HG02623 (cell line): ENCODE results near the gene KISS1R.
"Not testable (repeated sequence)": the region's sequence is repeated elsewhere in the genome, so short reads cannot be mapped to it uniquely, and the experiment has no call there.

Source experiments
- ATAC-seq: cut with Tn5 transposase; IDR thresholded peaks from one replicate; pipeline ENCODE4 v1.9.1; 2021; ENCODE audit warnings: moderate library complexity; ENCODE audit not compliant: unreplicated experiment

The KISS1R gene

GRCh38 chr19:952049-952679, 35.0 kb downstream of the KISS1R start:
- no peak for ATAC-seq

GRCh38 chr19:952680-953444, 35.7 kb downstream of the KISS1R start:
- no peak for ATAC-seq

GRCh38 chr19:953445-954271, 36.5 kb downstream of the KISS1R start:
- ATAC-seq: no peak

- ATAC-seq: no peak
Measured at GRCh38 chr19:954272-954671, 37.1 kb downstream of the KISS1R start.

- no peak for ATAC-seq
Measured at GRCh38 chr19:954672-955494, 37.8 kb downstream of the KISS1R start.

- ATAC-seq: no peak
Measured at GRCh38 chr19:955803-956765, 39.0 kb downstream of the KISS1R start.

- no peak for ATAC-seq
Measured at GRCh38 chr19:956766-957440, 39.8 kb downstream of the KISS1R start.

GRCh38 chr19:957578-957977, 40.4 kb downstream of the KISS1R start:
- not testable (repeated sequence) for ATAC-seq

GRCh38 chr19:958967-959855, 42.1 kb downstream of the KISS1R start:
- no peak for ATAC-seq

- no peak for ATAC-seq
Measured at GRCh38 chr19:960020-960419, 42.9 kb downstream of the KISS1R start.

GRCh38 chr19:960601-960938, 43.4 kb downstream of the KISS1R start:
- no peak for ATAC-seq

GRCh38 chr19:961866-962620, 44.9 kb downstream of the KISS1R start:
- no peak for ATAC-seq

GRCh38 chr19:962683-963400, 45.7 kb downstream of the KISS1R start:
- no peak for ATAC-seq

- ATAC-seq: no peak
Measured at GRCh38 chr19:963486-963951, 46.4 kb downstream of the KISS1R start.

- ATAC-seq: no peak
Measured at GRCh38 chr19:964116-964520, 47.0 kb downstream of the KISS1R start.

GRCh38 chr19:964761-965694, 47.9 kb downstream of the KISS1R start:
- no peak for ATAC-seq
